Measurements from ENCODE around the gene NRL. TPM values are rescaled to one million over a fixed set of nuclear protein-coding genes. Genes with fewer than 3 reads are reported as not detected.

Gene NRL
- total RNA-seq, 1 experiment from 2014 or later, result 0.66 TPM

DNA sequence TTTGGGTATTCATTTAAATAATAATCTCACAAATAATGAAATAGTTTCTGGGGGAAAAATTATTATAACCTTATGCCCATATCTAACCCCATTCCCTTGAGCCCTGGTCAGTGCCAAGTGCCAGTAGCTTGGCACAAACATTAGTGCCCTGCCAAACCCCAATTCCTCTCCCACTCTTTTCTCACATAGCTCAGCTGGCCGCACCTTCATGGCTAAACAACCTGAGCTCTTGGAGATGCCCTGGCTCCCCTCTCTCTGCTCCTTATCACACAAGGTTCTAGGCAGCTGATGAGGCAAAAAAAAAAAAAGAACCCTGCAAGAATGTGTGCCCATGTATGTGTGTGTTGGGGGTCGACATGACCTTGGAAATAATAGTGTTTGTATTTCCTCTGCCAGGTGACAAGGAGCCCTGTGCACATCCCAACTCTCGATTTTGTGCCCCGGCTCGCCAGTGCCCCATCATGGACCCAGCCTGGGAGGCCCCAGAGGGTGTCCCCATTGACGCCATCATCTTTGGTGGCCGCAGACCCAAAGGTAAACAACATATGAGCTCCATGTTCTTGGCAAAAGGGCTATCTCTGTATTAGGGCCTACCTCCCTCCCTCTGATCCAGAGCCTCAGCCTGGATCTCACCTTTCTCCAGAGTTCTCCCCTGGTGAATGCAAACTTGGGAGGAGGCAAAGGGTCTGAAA, 12.2 kb downstream of the NRL start:
- ChIA-PET POLR2A (interaction anchor here (1.7 kb wide), 1 partner anchor 8 kb away, joined by 14 read pairs; the partner anchor contains the start of gene PCK2), CTCF (interaction anchor here (1.0 kb wide), 1 partner anchor 9 kb away, joined by 4 read pairs; the partner anchor contains the start of gene PCK2), RAD21 (ENCODE audit: low non-redundant PET in 1 of 2, low total read pairs in 2 of 2, uncharacterized antibody in 2 of 2, unreplicated experiment in 2 of 2) (no interaction called here)
- H3K4me1 ChIP-seq (ENCODE audit: control insufficient read depth in 1 of 2, insufficient read depth in 2 of 2, low read length in 2 of 2), result no peaks in the 10 kb centered on the region
- no peaks in the 10 kb centered on the region for H4K20me1 ChIP-seq (ENCODE audit: insufficient read depth)
- no peaks in the 10 kb centered on the region for H3K27me3 ChIP-seq (ENCODE audit: insufficient read depth, low read length)
- ATAC-seq (no peak), DNase-seq (ENCODE audit: low read depth, low spot score) (no peak)
- intact Hi-C loops (cut with micrococcal nuclease), result no loop called here
- no peak overlapping the region for H3K27ac ChIP-seq (ENCODE audit: low read depth, low read length)
- no peak overlapping the region for H2AFZ ChIP-seq (ENCODE audit: low read depth, low read length, poor library complexity, severe bottlenecking)
- no TSS peak for BruUV-seq (replicated peaks)
- no peak overlapping the region for H3K9ac ChIP-seq (ENCODE audit: low read length)
- H3K9me2 ChIP-seq (ENCODE audit: insufficient read depth), result no peaks in the 10 kb centered on the region
- no peaks in the 10 kb centered on the region for H3K36me3 ChIP-seq (ENCODE audit: control insufficient read depth in 1 of 2, insufficient read depth in 2 of 2, low read length in 2 of 2)
- no peak overlapping the region for H3K4me2 ChIP-seq (ENCODE audit: low read length)
- no peaks in the 10 kb centered on the region for H3K79me2 ChIP-seq (ENCODE audit: insufficient read depth, low read length)
- H3K9me3 ChIP-seq (ENCODE audit: control insufficient read depth in 1 of 2, insufficient read depth in 1 of 2, low read depth in 1 of 2, low read length in 2 of 2), result peaks cover 0 to 5% of the 10 kb centered on the region in 2 experiments; a peak in 1 of 4 replicates
- no peak for TF ChIP-seq CTCF (IDR thresholded peaks at IDR 0.05 in 2 of 3, conservative IDR thresholded peaks at IDR 0.05 in 1 of 3; ENCODE audit: borderline replicate concordance in 1 of 3, insufficient read depth in 1 of 3, low read depth in 2 of 3, low read length in 2 of 3)
- no peak for TF ChIP-seq CBX3 (IDR thresholded peaks at IDR 0.05; ENCODE audit: low read depth)
- no peak for TF ChIP-seq SIN3A (IDR thresholded peaks at IDR 0.05; ENCODE audit: low read depth)
- H3K4me3 ChIP-seq (replicated peaks in 1 of 2; ENCODE audit: low read depth in 1 of 2, low read length in 2 of 2), result no peak overlapping the region

DNA sequence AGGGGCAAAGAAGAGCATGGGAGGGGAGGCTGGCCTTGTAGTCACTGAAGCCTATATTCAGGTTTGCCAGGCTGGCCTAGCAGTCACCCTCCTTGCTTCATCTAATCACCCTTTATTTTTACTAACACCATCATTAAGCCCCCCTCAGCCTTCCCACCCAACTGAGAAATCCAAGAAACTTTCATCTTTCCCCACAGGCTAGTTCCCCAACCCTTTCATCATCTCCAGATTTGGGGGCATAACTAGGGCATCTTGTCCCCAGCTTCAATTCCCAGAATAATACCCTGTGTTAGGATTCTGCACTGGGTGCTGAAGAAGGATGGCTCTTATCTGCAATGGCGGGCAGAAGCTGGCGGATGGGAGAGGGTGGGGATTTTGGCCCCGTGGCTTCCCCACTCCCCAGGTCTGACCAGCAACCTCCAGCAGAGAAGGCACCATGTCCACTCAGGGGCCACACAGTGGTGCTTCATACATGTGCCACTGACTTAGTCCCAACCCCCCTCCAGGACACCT, 13.7 kb downstream of the NRL start:
- POLR2A ChIA-PET, result interaction anchor here (0.6 to 1.3 kb wide), 2 partner anchors 9 to 26 kb away, joined by 3 read pairs; no protein-coding TSS in a partner anchor
- no peak for ATAC-seq
- no peak for TF ChIP-seq SIN3A (IDR thresholded peaks at IDR 0.05; ENCODE audit: low read depth)
- no peak for TF ChIP-seq EZH2phosphoT487 (IDR thresholded peaks at IDR 0.05; ENCODE audit: borderline replicate concordance)
- TF ChIP-seq ZFX (IDR thresholded peaks at IDR 0.05), result no peak
- TF ChIP-seq ATF3 (IDR thresholded peaks at IDR 0.05), result no peak
- no peak for TF ChIP-seq FOSL1 (IDR thresholded peaks at IDR 0.05; ENCODE audit: low read depth)
- no peak for TF ChIP-seq CBX3 (IDR thresholded peaks at IDR 0.05; ENCODE audit: low read depth)
- TF ChIP-seq YY1 (IDR thresholded peaks at IDR 0.05; ENCODE audit: extremely low read depth, insufficient replicate concordance, low read depth, low read length), result no peak

More for the DNA sequence above, 13.7 kb downstream of the NRL start:
- CTCF ChIA-PET, result no interaction called here
- no peak for DNase-seq (ENCODE audit: low read depth, low spot score)
- no peaks in the 10 kb centered on the region for H3K4me1 ChIP-seq (ENCODE audit: control insufficient read depth in 1 of 2, insufficient read depth in 2 of 2, low read length in 2 of 2)
- H3K4me2 ChIP-seq (ENCODE audit: low read length), result no peak overlapping the region
- intact Hi-C loops (cut with micrococcal nuclease), result no loop called here
- no peaks in the 10 kb centered on the region for H3K9me2 ChIP-seq (ENCODE audit: insufficient read depth)
- RAD21 ChIA-PET (ENCODE audit: low non-redundant PET in 1 of 2, low total read pairs in 2 of 2, uncharacterized antibody in 2 of 2, unreplicated experiment in 2 of 2), result no interaction called here
- H3K27ac ChIP-seq (ENCODE audit: low read depth, low read length), result no peak overlapping the region
- BruUV-seq (replicated peaks), result no TSS peak
- peaks cover 0 to 5% of the 10 kb centered on the region in 2 experiments; a peak in 1 of 4 replicates for H3K9me3 ChIP-seq (ENCODE audit: control insufficient read depth in 1 of 2, insufficient read depth in 1 of 2, low read depth in 1 of 2, low read length in 2 of 2)
- no peaks in the 10 kb centered on the region for H3K36me3 ChIP-seq (ENCODE audit: control insufficient read depth in 1 of 2, insufficient read depth in 2 of 2, low read length in 2 of 2)
- H3K79me2 ChIP-seq (ENCODE audit: insufficient read depth, low read length), result no peaks in the 10 kb centered on the region
- H3K4me3 ChIP-seq (replicated peaks in 1 of 2; ENCODE audit: low read depth in 1 of 2, low read length in 2 of 2), result no peak overlapping the region
- no peaks in the 10 kb centered on the region for H4K20me1 ChIP-seq (ENCODE audit: insufficient read depth)
- no peak overlapping the region for H3K9ac ChIP-seq (ENCODE audit: low read length)
- no peaks in the 10 kb centered on the region for H3K27me3 ChIP-seq (ENCODE audit: insufficient read depth, low read length)
- H2AFZ ChIP-seq (ENCODE audit: low read depth, low read length, poor library complexity, severe bottlenecking), result no peak overlapping the region

All from HCT116 (cell line).